ENCODE measurements around the gene RAB11FIP4. TPM values are rescaled to one million over a fixed set of nuclear protein-coding genes. Genes with fewer than 3 reads are reported as not detected.
A peak's percentile ranks its signal among the peaks of the same experiment; 100 is the strongest.

The RAB11FIP4 gene
- total and polyA plus RNA-seq, 9 of the 15 experiments (the other 6 are each of a cell fraction or from before 2014, with no cell fraction given) = 0.62 to 16.6 (median 8.9) TPM

DNA sequence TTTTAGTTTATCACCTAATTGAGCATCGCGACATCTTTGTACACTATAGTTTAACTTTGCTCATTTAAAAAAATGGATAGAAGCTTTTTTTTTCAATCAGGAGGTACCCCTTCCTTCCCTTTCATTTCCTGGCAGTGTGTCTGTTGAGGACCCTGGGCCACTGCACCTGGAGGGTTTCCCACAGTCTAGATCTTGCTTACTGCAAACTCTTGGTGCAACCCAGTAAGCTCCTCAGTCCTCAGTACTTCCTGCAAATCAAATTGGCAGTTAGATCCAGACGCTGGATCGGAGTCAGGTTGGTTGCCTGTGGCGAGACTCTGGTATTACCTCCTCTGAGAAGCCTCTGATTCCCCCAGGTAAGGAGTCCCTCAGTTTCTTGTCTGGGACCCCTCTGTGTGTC, 162.0 kb downstream of the RAB11FIP4 start (continued):
- TF ChIP-seq SRSF3 (IDR thresholded peaks at IDR 0.05; ENCODE audit: insufficient read depth, low read length) = no peak

DNA sequence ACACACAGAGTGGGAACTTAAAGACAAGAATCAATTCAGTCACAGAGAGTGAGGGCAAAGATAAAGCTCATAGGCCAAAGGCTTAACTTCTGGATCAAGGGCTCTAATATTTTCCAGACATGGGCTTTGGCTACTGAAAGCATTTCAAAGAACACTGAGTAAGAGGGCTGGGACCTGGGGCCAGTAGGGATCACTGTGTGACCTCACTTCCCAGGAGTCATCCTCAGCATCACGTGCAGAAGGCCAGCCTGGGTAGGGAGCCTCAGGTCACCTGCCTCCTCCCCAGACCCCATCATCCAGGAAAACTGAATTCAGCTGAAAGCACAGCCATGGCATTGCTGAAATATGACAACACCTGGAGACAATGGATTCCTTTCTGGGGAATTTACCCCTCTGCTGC, 163.5 kb downstream of the RAB11FIP4 start:
- 0 out of 2 replicates have a peak, but pooled peaks cover 3% of the 10 kb centered on the region for H4K20me1 ChIP-seq (replicated peaks; ENCODE audit: control insufficient read depth, insufficient read depth, low read length)
- no peak overlapping the region for H3K4me2 ChIP-seq (ENCODE audit: insufficient read depth, low read length)
- no peak for FAIRE-seq
- H2AFZ ChIP-seq (ENCODE audit: low read depth, low read length) = no peak overlapping the region
- H3K4me3 ChIP-seq = no peak overlapping the region
- H3K27me3 ChIP-seq (ENCODE audit: control insufficient read depth in 2 of 2, insufficient read depth in 2 of 2, low read length in 2 of 2) = peaks cover 7 to 18% of the 10 kb centered on the region in 2 experiments; a peak in 4 of 5 replicates
- no TSS peak for BruUV-seq (replicated peaks)
- in situ Hi-C loops (cut with MboI) (loop anchor here (5.0 kb wide), 1 partner anchor 292 kb away; no protein-coding TSS in a partner anchor), intact Hi-C loops (cut with micrococcal nuclease) (no loop called here)
- TF ChIP-seq, protein P1, sequence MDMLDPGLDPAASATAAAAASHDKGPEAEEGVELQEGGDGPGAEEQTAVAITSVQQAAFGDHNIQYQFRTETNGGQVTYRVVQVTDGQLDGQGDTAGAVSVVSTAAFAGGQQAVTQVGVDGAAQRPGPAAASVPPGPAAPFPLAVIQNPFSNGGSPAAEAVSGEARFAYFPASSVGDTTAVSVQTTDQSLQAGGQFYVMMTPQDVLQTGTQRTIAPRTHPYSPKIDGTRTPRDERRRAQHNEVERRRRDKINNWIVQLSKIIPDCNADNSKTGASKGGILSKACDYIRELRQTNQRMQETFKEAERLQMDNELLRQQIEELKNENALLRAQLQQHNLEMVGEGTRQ (CRISPR knock-in tag; IDR thresholded peaks at IDR 0.05) = peak; percentile 25; the same call in 1 of the 2 replicates
- TF ChIP-seq RBM39 (optimal IDR thresholded peaks at IDR 0.05; ENCODE audit: low read depth, low read length) = no peak
- peak; percentile 67 for TF ChIP-seq BHLHE40 (IDR thresholded peaks at IDR 0.05; ENCODE audit: low read length)
- WGBS (ENCODE audit: insufficient coverage, low coverage, missing lambda C conversion rate) = 0% methylated on average over 1 of the region's 1 CpG
- H3K9me3 ChIP-seq (replicated peaks; ENCODE audit: control insufficient read depth, insufficient read depth, low read depth, low read length) = no peaks in the 10 kb centered on the region
- ATAC-seq = no peak
- DNase-seq (ENCODE audit: extremely low read depth in 1 of 4, low spot score in 3 of 4) = no peak
- POLR2A ChIA-PET = no interaction called here
- no peak overlapping the region for H3K9ac ChIP-seq (ENCODE audit: insufficient read depth in 1 of 2, low read depth in 2 of 2, low read length in 2 of 2)
- H3K36me3 ChIP-seq (ENCODE audit: control insufficient read depth, insufficient read depth, low read length) = no peaks in the 10 kb centered on the region
- no peaks in the 10 kb centered on the region for H3K79me2 ChIP-seq (ENCODE audit: control insufficient read depth, insufficient read depth, low read length)
- CTCF ChIA-PET (ENCODE audit: low intra/inter-chr PET ratio) = no interaction called here
- H3K9me1 ChIP-seq (ENCODE audit: control insufficient read depth, insufficient read depth, low read length) = no peaks in the 10 kb centered on the region
- H3K4me1 ChIP-seq (replicated peaks in 1 of 2; ENCODE audit: control insufficient read depth in 2 of 2, insufficient read depth in 2 of 2, low read length in 2 of 2) = peaks cover 3 to 26% of the 10 kb centered on the region in 2 experiments; a peak in 3 of 5 replicates
- no peak overlapping the region for H3K27ac ChIP-seq (ENCODE audit: extremely low read depth, low read depth, low read length)

Measured in K562 (cell line).